Naive thymus-derived CD8-positive, alpha-beta T cell (primary cell): Measurements from ENCODE around the gene NCKAP5. TPM values are rescaled to one million over a fixed set of nuclear protein-coding genes. Genes with fewer than 3 reads are reported as not detected.

Source experiments
- ATAC-seq, 2 donors: fragments of 150-1000 bp; cut with Tn5 transposase in 1 of 2; sonication (Bioruptor Pico), chemical (Tn5 transposase) in 1 of 2; 1 replicate in 1 of 2; 2 replicates in 1 of 2; pipeline ENCODE4 v1.10.0; 2021; ENCODE audit warnings: mild to moderate bottlenecking in 2 of 2, moderate library complexity in 2 of 2
- POLR2A ChIA-PET: fragments of 350-600 bp; sonication (Branson Sonifier 250); formaldehyde crosslinking; loops from one replicate; lab custom pipeline; 2021; ENCODE audit warnings: antibody characterized with exemption; lab: Charles Lee
- DNase-seq, 10 donors: peaks; one replicate each; pipeline versions ENCODE4 v3.0.0 to v3.0.0-alpha.2; 2020 to 2022
- H3K27ac Mint-ChIP-seq, 10 donors: one replicate each; pipeline ENCODE4 v1.8.0; 2020 to 2022; ENCODE audit warnings: mild to moderate bottlenecking in 10 of 10, mixed read lengths in 10 of 10, moderate library complexity in 4 of 10, inconsistent platforms in 1 of 10
- H3K27me3 Mint-ChIP-seq, 5 donors: one replicate each; pipeline ENCODE4 v1.8.0; 2021 to 2022; ENCODE audit warnings: mixed read lengths in 5 of 5
- H3K36me3 Mint-ChIP-seq, 3 donors: one replicate each; pipeline ENCODE4 v1.8.0; 2020 to 2022; ENCODE audit warnings: mixed read lengths in 3 of 3, mild to moderate bottlenecking in 2 of 3, inconsistent platforms in 1 of 3
- H3K4me1 Mint-ChIP-seq, 4 donors: one replicate each; pipeline ENCODE4 v1.8.0; 2021 to 2022; ENCODE audit warnings: mixed read lengths in 4 of 4
- H3K4me3 Mint-ChIP-seq, 10 donors: one replicate each; pipeline ENCODE4 v1.8.0; 2020 to 2022; ENCODE audit warnings: mild to moderate bottlenecking in 10 of 10, mixed read lengths in 10 of 10, moderate library complexity in 6 of 10, inconsistent platforms in 1 of 10
- H3K9me3 Mint-ChIP-seq, 9 donors: one replicate each; pipeline ENCODE4 v1.8.0; 2020 to 2022; ENCODE audit warnings: mixed read lengths in 9 of 9, mild to moderate bottlenecking in 3 of 9, inconsistent platforms in 1 of 9, moderate library complexity in 1 of 9
- polyA plus RNA-seq, 3 donors: library from polyadenylated mRNA; unstranded; fragments of 300-500 nt; fragmentation: Illumina TruSeq; gene quantifications; one replicate each; pipeline ENCODE4 v1.2.3, GENCODE V29; 2021
- total RNA-seq, 8 experiments: library from RNA in 2 of 8; stranded (reverse) in 2 of 8; gene quantifications; one replicate each; pipeline ENCODE4 v1.2.3 and lab custom pipeline; 2021 to 2026

Gene NCKAP5
- total and polyA plus RNA-seq, 5 experiments from 2014 or later: not detected

DNA sequence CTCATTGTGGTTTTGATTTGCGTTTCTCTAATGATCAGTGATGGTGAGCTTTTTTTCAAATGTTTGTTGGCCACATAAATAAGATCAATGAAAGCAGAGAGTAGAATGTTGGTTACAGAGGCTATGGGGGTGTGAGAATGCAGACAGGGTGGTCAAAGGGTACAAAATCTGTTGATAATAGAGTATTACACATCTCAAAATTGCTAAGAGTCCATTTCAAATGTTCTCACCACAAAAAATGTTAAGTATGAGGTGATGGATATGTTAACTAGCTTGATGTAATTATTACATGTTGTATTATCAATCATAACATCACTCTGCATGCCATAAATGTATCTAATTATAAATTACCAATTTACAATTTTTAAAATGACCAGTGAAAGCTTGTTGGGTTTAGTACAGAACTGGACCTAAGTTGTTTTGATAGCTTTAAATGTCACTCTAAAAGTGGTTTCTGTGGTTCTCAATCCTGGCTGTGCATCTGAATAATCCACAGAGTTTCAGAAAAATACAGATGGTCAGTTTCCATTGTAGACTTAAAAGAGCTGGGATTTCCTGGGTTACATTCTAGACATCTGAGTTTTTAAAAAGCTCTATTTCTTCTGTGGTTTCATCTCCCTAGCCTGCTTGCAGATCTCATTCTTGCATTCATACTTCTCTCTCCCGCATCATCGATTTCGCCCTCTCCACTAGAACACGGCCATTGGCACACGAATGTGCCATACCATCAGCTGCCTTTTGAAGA, 612.2 kb downstream of the NCKAP5 start:
- Mint-ChIP-seq H3K27ac (no peak overlapping the region), H3K4me1 (no peaks in the 10 kb centered on the region), H3K27me3 (peaks cover 0 to 5% (median 0%) of the 10 kb centered on the region in 5 donors), H3K4me3 (no peak overlapping the region), H3K36me3 (no peaks in the 10 kb centered on the region), H3K9me3 (peaks cover 0 to 32% (median 4%) of the 10 kb centered on the region in 9 donors)
- ATAC-seq (no peak), DNase-seq (no peak)
- POLR2A ChIA-PET: no interaction called here

DNA sequence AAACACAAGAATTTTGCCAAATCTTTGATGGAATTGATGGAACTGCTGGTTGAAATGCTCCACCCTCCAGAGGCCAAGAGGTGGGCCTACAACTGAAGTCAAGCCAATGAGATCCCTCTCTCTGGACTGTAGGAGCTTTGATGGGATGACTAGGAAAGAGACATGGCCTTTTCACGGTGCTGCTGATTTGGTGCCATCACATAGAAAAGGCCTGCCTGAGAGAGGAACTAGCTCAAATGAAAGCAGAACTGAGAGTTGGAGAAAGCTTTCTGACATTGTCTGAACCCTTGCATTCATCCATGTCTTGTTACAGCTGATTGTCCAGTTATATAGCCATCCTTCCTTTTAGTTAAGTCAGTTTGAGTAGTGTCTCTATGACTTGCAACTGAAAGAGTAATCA, 614.5 kb downstream of the NCKAP5 start:
- DNase-seq: no peak
- POLR2A ChIA-PET: no interaction called here
- Mint-ChIP-seq H3K36me3 (no peaks in the 10 kb centered on the region), H3K4me3 (no peak overlapping the region), H3K27ac (no peak overlapping the region), H3K9me3 (peaks cover 0 to 20% (median 4%) of the 10 kb centered on the region in 9 donors), H3K4me1 (no peaks in the 10 kb centered on the region), H3K27me3 (peaks cover 0 to 3% (median 0%) of the 10 kb centered on the region in 5 donors)
- no peak for ATAC-seq

DNA sequence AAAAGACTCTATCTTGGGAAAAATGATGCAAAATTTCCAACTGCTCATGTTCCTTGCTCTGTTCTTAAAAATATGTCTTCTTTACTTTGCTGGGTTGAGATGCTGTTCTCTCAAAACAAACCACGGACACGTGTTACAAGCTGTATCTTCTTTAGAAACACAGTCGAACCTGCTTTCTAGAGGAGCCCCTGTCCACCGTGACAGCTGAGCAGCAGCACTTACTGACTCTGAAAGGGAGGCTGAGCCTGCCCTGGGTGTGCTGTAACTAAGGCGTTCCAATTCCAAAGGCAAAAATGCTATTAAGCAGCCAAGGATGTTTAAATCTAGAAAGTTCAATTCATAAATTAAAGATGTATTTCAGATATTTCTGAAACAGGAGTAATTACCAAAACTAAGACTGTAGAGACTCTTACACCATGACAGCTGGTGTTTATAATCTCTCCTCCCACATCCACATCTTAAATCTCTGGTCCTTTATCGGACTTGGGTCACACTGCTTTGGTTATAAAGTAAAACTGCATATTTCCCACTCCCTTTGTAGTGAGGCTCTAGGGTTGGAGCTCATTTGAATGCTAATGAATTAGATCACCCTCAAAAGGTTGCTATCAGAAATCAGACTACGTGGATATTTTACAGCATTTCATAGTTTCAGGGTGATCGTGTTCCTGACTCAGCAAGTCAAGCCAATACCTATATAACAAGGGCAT, 617.1 kb downstream of the NCKAP5 start:
- H3K27me3 Mint-ChIP-seq: peaks cover 0 to 4% (median 0%) of the 10 kb centered on the region in 5 donors

DNA sequence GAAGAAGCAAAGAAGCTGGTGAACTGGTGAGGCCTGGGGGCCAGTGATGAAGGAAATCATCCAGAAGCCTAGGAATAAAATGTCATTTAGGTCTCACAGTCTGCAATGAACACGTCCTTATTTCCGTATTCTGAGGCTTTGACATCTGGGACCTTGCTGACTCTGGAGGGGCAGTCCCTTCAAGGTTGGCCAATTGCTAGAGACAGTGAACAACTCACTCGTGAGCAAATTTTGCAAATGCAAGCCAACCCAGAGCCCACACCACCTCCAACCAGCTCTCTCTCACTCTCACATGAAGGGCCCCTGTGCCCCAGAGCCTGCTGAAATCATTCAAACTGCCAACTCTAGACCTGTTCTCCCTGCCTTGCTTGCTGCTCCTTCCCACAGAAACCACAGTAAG, 619.2 kb downstream of the NCKAP5 start:
- POLR2A ChIA-PET: no interaction called here
- ATAC-seq: no peak
- no peak overlapping the region for H3K4me3 Mint-ChIP-seq

More for the DNA sequence above, 617.1 kb downstream of the NCKAP5 start:
- Mint-ChIP-seq H3K9me3 (peaks cover 0 to 6% (median 1%) of the 10 kb centered on the region in 9 donors), H3K36me3 (no peaks in the 10 kb centered on the region), H3K4me1 (no peaks in the 10 kb centered on the region), H3K27ac (no peak overlapping the region), H3K4me3 (no peak overlapping the region)
- POLR2A ChIA-PET: no interaction called here
- DNase-seq (no peak), ATAC-seq (no peak)

DNA sequence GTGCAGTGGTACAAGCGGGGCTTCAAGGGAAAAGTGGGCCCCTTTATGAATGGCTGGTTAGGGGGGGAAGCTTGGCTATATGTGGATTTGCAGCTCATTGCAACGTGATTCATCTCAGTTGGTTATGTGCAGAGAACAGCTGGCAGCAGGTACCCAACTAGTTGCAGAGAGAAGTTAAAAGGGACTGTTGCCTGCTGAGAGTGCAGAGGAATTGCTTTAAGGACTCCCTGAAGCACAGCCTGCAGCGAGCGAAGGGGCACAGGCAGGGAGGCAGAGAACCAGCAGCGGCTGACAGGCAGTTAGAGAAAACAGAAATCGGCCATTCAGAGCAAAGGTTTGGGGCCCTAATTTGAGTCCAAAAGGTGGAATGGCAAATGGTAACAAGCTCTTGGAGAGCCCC, 620.1 kb downstream of the NCKAP5 start:
- no peak for DNase-seq
- Mint-ChIP-seq H3K4me1 (no peaks in the 10 kb centered on the region), H3K9me3 (peaks cover 0 to 3% (median 0%) of the 10 kb centered on the region in 9 donors), H3K27me3 (peaks cover 0 to 8% (median 0%) of the 10 kb centered on the region in 5 donors), H3K36me3 (no peaks in the 10 kb centered on the region), H3K27ac (no peak overlapping the region), H3K4me3 (no peak overlapping the region)
- POLR2A ChIA-PET: no interaction called here
- no peak for ATAC-seq

More for the DNA sequence above, 619.2 kb downstream of the NCKAP5 start:
- Mint-ChIP-seq H3K27me3 (peaks cover 0 to 8% (median 0%) of the 10 kb centered on the region in 5 donors), H3K9me3 (peaks cover 0 to 3% (median 0%) of the 10 kb centered on the region in 9 donors), H3K27ac (no peak overlapping the region), H3K4me1 (no peaks in the 10 kb centered on the region), H3K36me3 (no peaks in the 10 kb centered on the region)
- DNase-seq: no peak

DNA sequence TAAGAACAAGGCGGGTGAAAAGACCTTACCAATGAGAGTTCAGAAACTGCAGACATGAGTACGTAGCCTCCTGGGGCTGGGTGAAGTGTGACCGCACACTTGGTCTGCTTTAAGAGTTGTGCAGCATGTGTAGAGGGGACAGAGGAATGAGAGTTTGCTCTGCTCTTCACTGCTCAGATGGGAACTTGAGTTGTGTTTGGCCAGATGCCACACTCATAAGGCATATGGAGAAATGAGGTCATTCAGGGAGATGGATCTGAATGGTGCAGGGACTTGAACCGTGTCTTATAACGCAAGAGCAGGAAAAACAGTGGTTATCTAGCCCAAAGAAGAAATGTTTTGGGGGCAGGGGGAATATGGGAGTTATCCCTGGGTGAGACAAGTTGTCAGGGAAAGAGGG, 624.4 kb downstream of the NCKAP5 start:
- H3K27me3 Mint-ChIP-seq: peaks cover 0 to 8% (median 0%) of the 10 kb centered on the region in 5 donors
- peaks cover 0 to 2% (median 0%) of the 10 kb centered on the region in 9 donors for H3K9me3 Mint-ChIP-seq
- no peaks in the 10 kb centered on the region for H3K36me3 Mint-ChIP-seq
- DNase-seq: no peak
- POLR2A ChIA-PET: no interaction called here
- no peak for ATAC-seq
- H3K27ac Mint-ChIP-seq: no peak overlapping the region
- no peaks in the 10 kb centered on the region for H3K4me1 Mint-ChIP-seq
- no peak overlapping the region for H3K4me3 Mint-ChIP-seq

DNA sequence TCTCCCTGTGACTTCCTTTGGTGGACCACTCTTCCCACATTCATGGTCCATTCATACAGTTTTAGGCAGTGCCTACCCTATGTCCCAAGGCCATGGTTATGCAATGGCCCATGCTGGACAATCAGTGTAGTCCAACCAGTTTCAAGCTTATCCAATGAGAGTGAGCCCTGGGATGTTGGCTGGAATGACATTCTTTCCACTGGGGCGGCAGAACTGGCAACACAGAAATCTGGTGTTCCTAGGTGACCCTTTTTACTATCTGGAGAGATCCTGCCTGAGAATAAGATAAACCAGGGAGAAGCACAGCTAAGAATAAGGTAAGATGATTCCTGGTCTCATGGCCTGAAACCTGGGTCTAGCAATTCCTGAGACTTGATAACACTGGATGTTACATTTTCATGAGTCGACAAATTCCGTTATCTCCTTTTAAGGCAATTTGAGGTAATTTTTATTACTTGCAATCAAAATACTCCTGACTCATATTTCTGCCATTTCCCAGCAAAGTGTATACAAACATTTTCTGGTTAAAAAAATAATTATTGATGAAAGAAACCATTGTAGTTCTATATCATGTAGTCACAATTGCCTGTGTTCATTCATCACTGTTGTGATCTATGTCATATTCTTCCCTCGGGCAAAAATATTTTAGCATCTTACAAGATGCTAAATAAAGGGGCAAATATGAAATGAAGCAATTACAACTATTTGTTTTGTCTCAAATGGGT, 626.8 kb downstream of the NCKAP5 start:
- DNase-seq (no peak), ATAC-seq (no peak)
- Mint-ChIP-seq H3K27me3 (peaks cover 0 to 4% (median 0%) of the 10 kb centered on the region in 5 donors), H3K4me1 (no peaks in the 10 kb centered on the region), H3K27ac (no peak overlapping the region), H3K9me3 (peaks cover 0 to 2% (median 0%) of the 10 kb centered on the region in 9 donors), H3K4me3 (no peak overlapping the region), H3K36me3 (no peaks in the 10 kb centered on the region)
- POLR2A ChIA-PET: no interaction called here

DNA sequence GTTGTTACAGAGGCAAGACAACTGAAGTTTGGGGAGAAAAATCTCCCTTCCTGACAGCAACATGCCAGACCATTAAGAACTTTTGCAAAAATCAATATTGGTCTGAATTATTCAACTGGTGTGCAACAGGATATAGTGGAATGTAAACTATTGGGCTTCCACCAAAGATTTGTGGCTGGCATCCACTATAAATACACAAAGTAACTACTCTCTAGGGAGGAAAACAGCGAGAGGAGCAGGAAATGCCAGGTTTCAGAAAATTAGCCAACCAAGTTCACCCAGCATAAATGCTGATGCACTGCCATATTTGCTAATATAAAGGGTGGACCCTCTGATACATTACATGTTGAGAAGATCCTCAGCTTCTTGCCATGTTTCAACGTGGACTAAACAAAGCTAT, 630.6 kb downstream of the NCKAP5 start:
- no peak overlapping the region for H3K4me3 Mint-ChIP-seq
- POLR2A ChIA-PET: no interaction called here
- H3K36me3 Mint-ChIP-seq: no peaks in the 10 kb centered on the region
- DNase-seq: no peak
- H3K27ac Mint-ChIP-seq: no peak overlapping the region
- no peak for ATAC-seq
- H3K9me3 Mint-ChIP-seq: peaks cover 0 to 7% (median 0%) of the 10 kb centered on the region in 9 donors
- H3K27me3 Mint-ChIP-seq: peaks cover 0 to 5% (median 0%) of the 10 kb centered on the region in 5 donors
- H3K4me1 Mint-ChIP-seq: no peaks in the 10 kb centered on the region

DNA sequence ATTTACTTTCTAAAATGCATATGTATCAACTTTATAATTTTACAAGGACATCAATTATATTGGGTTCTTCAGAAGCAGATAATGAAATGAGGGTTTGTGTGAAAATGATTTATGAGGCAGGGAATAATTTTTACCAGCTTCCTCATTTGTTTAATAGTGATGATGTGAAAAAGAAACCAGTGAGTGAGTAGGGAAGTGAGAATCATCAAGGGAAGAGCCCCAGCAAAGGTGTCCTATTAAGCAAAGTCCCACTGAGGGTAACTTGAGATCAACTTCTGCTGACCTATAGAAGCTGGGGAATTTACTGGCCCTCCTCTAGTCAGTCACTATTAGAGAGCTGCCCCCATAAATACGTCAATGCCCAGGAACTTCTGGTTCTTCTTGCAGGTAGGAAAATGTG, 631.5 kb downstream of the NCKAP5 start:
- H3K27me3 Mint-ChIP-seq: peaks cover 0 to 5% (median 0%) of the 10 kb centered on the region in 5 donors
- H3K9me3 Mint-ChIP-seq: peaks cover 0 to 7% (median 0%) of the 10 kb centered on the region in 9 donors
- H3K27ac Mint-ChIP-seq: no peak overlapping the region

DNA sequence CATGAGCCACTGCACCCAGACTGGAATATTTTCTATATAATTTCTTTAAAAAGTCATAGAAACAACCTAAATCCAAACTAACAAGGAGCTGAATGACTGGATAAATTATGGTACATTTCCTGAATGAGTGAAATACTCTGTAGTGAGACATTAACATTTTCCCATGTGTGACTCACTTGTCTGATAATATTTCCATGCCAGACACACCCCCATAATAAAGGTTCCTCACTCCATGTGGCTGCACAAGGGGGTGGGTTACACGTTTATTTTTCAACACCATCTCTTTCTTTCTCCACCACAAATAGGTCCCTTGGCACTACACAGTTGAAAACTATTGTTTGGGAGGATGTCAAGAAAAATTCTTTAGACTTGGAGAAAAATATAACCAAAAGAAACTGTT, 632.0 kb downstream of the NCKAP5 start:
- H3K9me3 Mint-ChIP-seq: peaks cover 0 to 7% (median 0%) of the 10 kb centered on the region in 9 donors
- no peak for ATAC-seq
- DNase-seq: no peak
- POLR2A ChIA-PET: no interaction called here
- no peaks in the 10 kb centered on the region for H3K4me1 Mint-ChIP-seq
- H3K4me3 Mint-ChIP-seq: no peak overlapping the region
- no peaks in the 10 kb centered on the region for H3K36me3 Mint-ChIP-seq
- peaks cover 0 to 5% (median 0%) of the 10 kb centered on the region in 5 donors for H3K27me3 Mint-ChIP-seq
- H3K27ac Mint-ChIP-seq: no peak overlapping the region

More for the DNA sequence above, 631.5 kb downstream of the NCKAP5 start:
- POLR2A ChIA-PET: no interaction called here
- DNase-seq: no peak
- Mint-ChIP-seq H3K36me3 (no peaks in the 10 kb centered on the region), H3K4me1 (no peaks in the 10 kb centered on the region), H3K4me3 (no peak overlapping the region)
- ATAC-seq: no peak

DNA sequence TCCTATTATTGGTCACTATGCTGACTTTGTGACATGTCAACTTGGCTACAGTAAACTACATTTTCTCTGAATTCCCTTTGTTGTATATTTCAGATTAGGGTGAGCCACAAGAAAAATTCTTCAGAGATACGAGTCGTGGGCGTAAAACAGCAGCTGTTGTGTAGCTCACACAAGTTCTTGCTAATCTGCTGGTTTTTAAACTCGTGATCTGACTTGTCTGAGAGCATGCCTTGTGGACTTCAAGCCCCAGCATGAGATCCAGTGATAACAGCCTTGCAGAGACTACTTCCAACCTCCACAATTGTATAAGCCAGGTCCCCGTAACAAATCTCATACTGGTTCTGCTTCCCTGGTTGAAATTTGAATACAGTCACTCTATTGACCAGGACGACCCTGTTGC, 638.5 kb downstream of the NCKAP5 start:
- H3K4me3 Mint-ChIP-seq: no peak overlapping the region
- no peaks in the 10 kb centered on the region for H3K27me3 Mint-ChIP-seq
- ATAC-seq (no peak), DNase-seq (no peak)
- H3K4me1 Mint-ChIP-seq: no peaks in the 10 kb centered on the region
- POLR2A ChIA-PET: no interaction called here
- no peak overlapping the region for H3K27ac Mint-ChIP-seq
- no peaks in the 10 kb centered on the region for H3K36me3 Mint-ChIP-seq
- peaks cover 0 to 11% (median 3%) of the 10 kb centered on the region in 9 donors for H3K9me3 Mint-ChIP-seq

DNA sequence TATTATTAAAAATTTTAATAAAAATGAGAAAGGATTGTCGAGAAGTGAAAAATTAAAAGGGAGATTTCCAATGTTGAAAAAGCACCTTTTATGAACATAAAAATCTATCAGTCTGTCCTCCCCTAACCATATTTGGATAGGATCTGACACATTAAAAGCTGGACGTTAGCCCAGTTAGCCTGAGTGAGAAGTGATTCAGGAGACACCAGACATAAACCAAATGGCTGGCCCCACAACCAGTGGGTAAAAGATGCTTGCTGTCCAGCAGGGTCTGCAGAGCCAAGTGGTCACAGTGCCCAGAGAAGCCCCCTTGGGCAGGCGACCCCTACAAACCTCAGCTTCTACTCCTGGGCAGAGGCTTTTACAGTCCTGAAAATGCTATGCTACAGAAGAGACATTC, 644.5 kb downstream of the NCKAP5 start:
- no peaks in the 10 kb centered on the region for H3K27me3 Mint-ChIP-seq
- H3K9me3 Mint-ChIP-seq: peaks cover 0 to 11% (median 4%) of the 10 kb centered on the region in 9 donors
- no peak overlapping the region for H3K4me3 Mint-ChIP-seq
- POLR2A ChIA-PET: no interaction called here
- DNase-seq (no peak), ATAC-seq (no peak)
- no peaks in the 10 kb centered on the region for H3K36me3 Mint-ChIP-seq
- H3K4me1 Mint-ChIP-seq: no peaks in the 10 kb centered on the region
- H3K27ac Mint-ChIP-seq: no peak overlapping the region
